CD14-positive monocyte (primary cell): Measurements from ENCODE around the gene ZNF747. TPM values are rescaled to one million over a fixed set of nuclear protein-coding genes. Genes with fewer than 3 reads are reported as not detected.

Experiments
- DNase-seq, 3 donors: peaks; one replicate each; pipeline ENCODE4 v3.0.0-alpha.2; 2011 to 2022
- H2AFZ ChIP-seq: 2 replicates; pipeline ENCODE4 v1.6.0; 2012; ENCODE audit warnings: mild to moderate bottlenecking, low read depth, low read length, inconsistent platforms; ENCODE audit not compliant: insufficient read depth, poor library complexity, severe bottlenecking
- H3K27ac ChIP-seq, 2 donors: 1 replicate in 1 of 2; 2 replicates in 1 of 2; pipeline ENCODE4 v1.5.1; 2012 to 2013; ENCODE audit warnings: low read length in 2 of 2, control low read depth in 1 of 2, inconsistent platforms in 1 of 2, low read depth in 1 of 2, mild to moderate bottlenecking in 1 of 2
- H3K27me3 ChIP-seq, 2 donors: one replicate each; pipeline versions ENCODE4 v1.6.0 to v1.6.1; 2011 to 2013; ENCODE audit warnings: low read length in 2 of 2; ENCODE audit not compliant: control insufficient read depth in 2 of 2, insufficient read depth in 2 of 2
- H3K36me3 ChIP-seq, 2 donors: replicated peaks in 1 of 2; 1 replicate in 1 of 2; 2 replicates in 1 of 2; pipeline versions ENCODE4 v1.5.1 to v1.6.1; 2012 to 2013; ENCODE audit warnings: low read length in 2 of 2, control low read depth in 1 of 2, inconsistent platforms in 1 of 2, mild to moderate bottlenecking in 1 of 2; ENCODE audit not compliant: insufficient read depth in 2 of 2, control insufficient read depth in 1 of 2
- H3K4me1 ChIP-seq, 2 donors: 1 replicate in 1 of 2; 2 replicates in 1 of 2; pipeline versions ENCODE4 v1.5.1 to v1.6.1; 2012 to 2013; ENCODE audit warnings: low read length in 2 of 2, control low read depth in 1 of 2, inconsistent platforms in 1 of 2, mild to moderate bottlenecking in 1 of 2, moderate library complexity in 1 of 2; ENCODE audit not compliant: insufficient read depth in 2 of 2, control insufficient read depth in 1 of 2
- H3K4me2 ChIP-seq: replicated peaks from 2 replicates; pipeline ENCODE3; 2012; ENCODE audit warnings: low read length, moderate library complexity, mild to moderate bottlenecking; ENCODE audit not compliant: poor library complexity, severe bottlenecking; ENCODE audit errors: extremely low read depth
- H3K4me3 ChIP-seq, 3 experiments: fragments of 200-600 bp in 1 of 3; sonication (generic) in 1 of 3; replicated peaks in 1 of 3; 1 replicate in 2 of 3; 2 replicates in 1 of 3; pipeline ENCODE4 v1.5.1; 2011 to 2013; ENCODE audit warnings: low read length in 3 of 3, mild to moderate bottlenecking in 3 of 3, control low read depth in 2 of 3, low read depth in 2 of 3, inconsistent platforms in 1 of 3, moderate library complexity in 1 of 3
- H3K79me2 ChIP-seq: 2 replicates; pipeline ENCODE4 v1.6.0; 2012; ENCODE audit warnings: mild to moderate bottlenecking, control low read depth, inconsistent platforms, low read length, moderate library complexity; ENCODE audit not compliant: insufficient read depth
- H3K9ac ChIP-seq: 2 replicates; pipeline ENCODE4 v1.6.0; 2017; ENCODE audit warnings: low read length, mild to moderate bottlenecking; ENCODE audit not compliant: insufficient read depth, poor library complexity, severe bottlenecking
- H3K9me3 ChIP-seq, 2 donors: replicated peaks in 1 of 2; 1 replicate in 1 of 2; 2 replicates in 1 of 2; pipeline versions ENCODE4 v1.5.1 to v1.6.1; 2012 to 2013; ENCODE audit warnings: low read length in 2 of 2, control low read depth in 1 of 2; ENCODE audit not compliant: control insufficient read depth in 1 of 2, insufficient read depth in 1 of 2
- H4K20me1 ChIP-seq: 2 replicates; pipeline ENCODE4 v1.6.0; 2012; ENCODE audit warnings: mild to moderate bottlenecking, low read length, control low read depth, moderate library complexity; ENCODE audit not compliant: insufficient read depth
- H3K27ac Mint-ChIP-seq, 7 donors: one replicate each; pipeline ENCODE4 v1.8.0; 2020; ENCODE audit warnings: mild to moderate bottlenecking in 7 of 7, mixed read lengths in 7 of 7, moderate library complexity in 6 of 7, inconsistent platforms in 2 of 7
- H3K27me3 Mint-ChIP-seq, 3 donors: one replicate each; pipeline ENCODE4 v1.8.0; 2021 to 2022; ENCODE audit warnings: low read depth in 3 of 3, mild to moderate bottlenecking in 3 of 3, mixed read lengths in 3 of 3, moderate library complexity in 3 of 3, inconsistent platforms in 1 of 3
- H3K36me3 Mint-ChIP-seq, 2 donors: one replicate each; pipeline ENCODE4 v1.8.0; 2020; ENCODE audit warnings: mixed read lengths in 2 of 2, inconsistent platforms in 1 of 2, mild to moderate bottlenecking in 1 of 2
- H3K4me1 Mint-ChIP-seq: one replicate; pipeline ENCODE4 v1.8.0; 2020; ENCODE audit warnings: mild to moderate bottlenecking, mixed read lengths
- H3K4me3 Mint-ChIP-seq, 2 donors: one replicate each; pipeline ENCODE4 v1.8.0; 2020; ENCODE audit warnings: mild to moderate bottlenecking in 2 of 2, mixed read lengths in 2 of 2, moderate library complexity in 1 of 2
- H3K9me3 Mint-ChIP-seq, 7 donors: one replicate each; pipeline ENCODE4 v1.8.0; 2020 to 2022; ENCODE audit warnings: mixed read lengths in 7 of 7, mild to moderate bottlenecking in 6 of 7, moderate library complexity in 6 of 7, inconsistent platforms in 2 of 7
- WGBS: methylation state at CpG from one replicate; pipeline ENCODE4 v1.1.5; 2013; ENCODE audit warnings: missing lambda C conversion rate; ENCODE audit not compliant: insufficient coverage; 5-methylcytosine and 5-hydroxymethylcytosine counted together
- intact Hi-C, 2 donors: fragments of 100-400 bp; cut with micrococcal nuclease; formaldehyde crosslinking; loops; one replicate each; pipeline versions ENCODE4 v1.15.0 to v1.15.1; 2023
- polyA plus RNA-seq, 3 donors: library from polyadenylated mRNA; depleted of rRNA in 1 of 3; unstranded in 2 of 3; stranded (reverse) in 1 of 3; fragments of 300-500 nt in 2 of 3; fragments of >200 nt in 1 of 3; fragmentation: Illumina TruSeq in 2 of 3; gene quantifications; 1 replicate in 2 of 3; 2 replicates in 1 of 3; pipeline ENCODE4 v1.2.3, GENCODE V29; 2012 to 2021
- TF ChIP-seq, protein P1 (sequence below): fragments of 200-600 bp; IDR thresholded peaks from one replicate; pipeline ENCODE4 v1.8.0; 2022; ENCODE audit warnings: antibody characterized with exemption, mild to moderate bottlenecking

The ZNF747 gene
- polyA plus RNA-seq, 3 donors: 4.1 to 6.6 (median 4.4) TPM

DNA sequence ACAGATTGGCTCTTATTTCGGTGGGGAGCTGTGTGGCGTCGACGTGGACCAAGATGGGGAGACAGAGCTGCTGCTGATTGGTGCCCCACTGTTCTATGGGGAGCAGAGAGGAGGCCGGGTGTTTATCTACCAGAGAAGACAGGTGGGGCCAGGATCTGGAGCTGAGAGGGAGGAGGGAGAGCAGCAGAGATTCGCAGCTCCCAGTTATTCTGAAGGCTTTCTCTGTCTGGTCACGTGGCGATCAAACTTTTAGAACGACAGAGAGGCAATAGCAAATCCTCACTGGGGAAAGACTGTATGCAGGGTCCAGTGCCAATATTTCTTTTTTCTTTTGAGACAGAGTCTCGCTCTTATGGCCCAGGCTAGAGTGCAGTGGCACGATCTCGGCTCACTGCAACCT lies 39.9 kb downstream of the ZNF747 start:
- Histone ChIP-seq H3K36me3 (peaks cover 93 to 94% of the 10 kb centered on the region in 2 donors), H4K20me1 (peaks cover 95% of the 10 kb centered on the region), H3K4me1 (no peaks in the 10 kb centered on the region), H3K79me2 (peaks cover 24% of the 10 kb centered on the region), H3K27ac (no peak overlapping the region), H3K9ac (no peak overlapping the region), H3K9me3 (no peaks in the 10 kb centered on the region), H2AFZ (no peak overlapping the region), H3K4me3 (no peak overlapping the region), H3K4me2 (no peak overlapping the region), H3K27me3 (no peaks in the 10 kb centered on the region)
- peaks cover 5% of the 10 kb centered on the region for H3K4me1 Mint-ChIP-seq
- intact Hi-C loops: no loop called here
- TF ChIP-seq, protein P1, sequence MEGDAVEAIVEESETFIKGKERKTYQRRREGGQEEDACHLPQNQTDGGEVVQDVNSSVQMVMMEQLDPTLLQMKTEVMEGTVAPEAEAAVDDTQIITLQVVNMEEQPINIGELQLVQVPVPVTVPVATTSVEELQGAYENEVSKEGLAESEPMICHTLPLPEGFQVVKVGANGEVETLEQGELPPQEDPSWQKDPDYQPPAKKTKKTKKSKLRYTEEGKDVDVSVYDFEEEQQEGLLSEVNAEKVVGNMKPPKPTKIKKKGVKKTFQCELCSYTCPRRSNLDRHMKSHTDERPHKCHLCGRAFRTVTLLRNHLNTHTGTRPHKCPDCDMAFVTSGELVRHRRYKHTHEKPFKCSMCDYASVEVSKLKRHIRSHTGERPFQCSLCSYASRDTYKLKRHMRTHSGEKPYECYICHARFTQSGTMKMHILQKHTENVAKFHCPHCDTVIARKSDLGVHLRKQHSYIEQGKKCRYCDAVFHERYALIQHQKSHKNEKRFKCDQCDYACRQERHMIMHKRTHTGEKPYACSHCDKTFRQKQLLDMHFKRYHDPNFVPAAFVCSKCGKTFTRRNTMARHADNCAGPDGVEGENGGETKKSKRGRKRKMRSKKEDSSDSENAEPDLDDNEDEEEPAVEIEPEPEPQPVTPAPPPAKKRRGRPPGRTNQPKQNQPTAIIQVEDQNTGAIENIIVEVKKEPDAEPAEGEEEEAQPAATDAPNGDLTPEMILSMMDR: no peak
- peaks cover 0 to 2% (median 0%) of the 10 kb centered on the region in 3 donors for H3K27me3 Mint-ChIP-seq
- H3K9me3 Mint-ChIP-seq: no peaks in the 10 kb centered on the region
- DNase-seq: no peak
- H3K27ac Mint-ChIP-seq: peak overlapping the region in 3 of 7 donors; percentile 5 to 70 (median 51)
- WGBS: 96% methylated on average over 9 of the region's 12 CpGs
- H3K4me3 Mint-ChIP-seq: no peak overlapping the region
- H3K36me3 Mint-ChIP-seq: peaks cover 67 to 95% of the 10 kb centered on the region in 2 donors

DNA sequence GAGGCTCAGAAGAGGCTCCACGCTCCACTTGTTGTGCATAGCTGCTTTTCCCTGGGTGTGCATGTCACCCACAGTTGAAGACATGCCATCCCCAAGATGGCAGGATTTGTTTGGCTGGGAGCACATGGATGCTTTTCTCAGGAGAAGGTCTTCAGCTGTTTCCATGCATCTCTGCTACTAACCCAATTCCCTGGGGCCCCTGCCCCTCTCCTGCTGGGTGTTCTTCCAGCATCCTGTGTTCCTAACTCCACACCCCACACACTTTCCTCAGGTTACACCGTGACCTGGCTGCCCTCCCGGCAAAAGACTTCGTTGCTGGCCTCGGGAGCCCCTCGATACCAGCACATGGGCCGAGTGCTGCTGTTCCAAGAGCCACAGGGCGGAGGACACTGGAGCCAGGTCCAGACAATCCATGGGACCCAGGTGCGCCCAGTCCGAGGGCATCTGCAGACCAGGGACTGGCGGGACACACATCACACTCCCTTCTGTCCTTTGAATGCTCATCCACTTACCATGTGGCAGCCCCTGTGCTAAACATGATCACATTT lies 40.6 kb downstream of the ZNF747 start:
- H3K36me3 ChIP-seq: peaks cover 94 to 97% of the 10 kb centered on the region in 2 donors
- Mint-ChIP-seq H3K9me3 (no peaks in the 10 kb centered on the region), H3K27ac (peak overlapping the region in 2 of 7 donors; percentile 6 to 51), H3K36me3 (peaks cover 69 to 96% of the 10 kb centered on the region in 2 donors), H3K4me1 (peaks cover 7% of the 10 kb centered on the region), H3K4me3 (no peak overlapping the region), H3K27me3 (peaks cover 0 to 2% (median 0%) of the 10 kb centered on the region in 3 donors)
- H3K4me2 ChIP-seq: no peak overlapping the region
- no peak overlapping the region for H3K27ac ChIP-seq
- WGBS: 100% methylated on average over 9 of the region's 11 CpGs
- peaks cover 98% of the 10 kb centered on the region for H4K20me1 ChIP-seq
- H3K9me3 ChIP-seq: no peaks in the 10 kb centered on the region
- H3K4me3 ChIP-seq: no peak overlapping the region
- intact Hi-C loops: no loop called here
- no peaks in the 10 kb centered on the region for H3K4me1 ChIP-seq
- peaks cover 26% of the 10 kb centered on the region for H3K79me2 ChIP-seq
- TF ChIP-seq, protein P1: no peak
- no peak overlapping the region for H2AFZ ChIP-seq
- H3K9ac ChIP-seq: no peak overlapping the region
- DNase-seq: no peak
- no peaks in the 10 kb centered on the region for H3K27me3 ChIP-seq
